ENCODE data around the gene ALDOB. TPM values are rescaled to one million over a fixed set of nuclear protein-coding genes. Genes with fewer than 3 reads are reported as not detected.
A peak's percentile ranks its signal among the peaks of the same experiment; 100 is the strongest.

ALDOB gene
- total and polyA plus RNA-seq, 2 of the 13 experiments (the other 11 are each of a cell fraction or from before 2014, with no cell fraction given), result 0.29 to 0.97 TPM

GRCh38 chr9:101433229-101433628 lies 2.3 kb downstream of the ALDOB start (continued):
- TF ChIP-seq ZHX1 (CRISPR knock-in tag; IDR thresholded peaks at IDR 0.05; ENCODE audit: low read depth) (no peak), ZSCAN30 (CRISPR knock-in tag; IDR thresholded peaks at IDR 0.05) (no peak), ISL2 (CRISPR knock-in tag; IDR thresholded peaks at IDR 0.05) (peak; percentile 75; the same call in 1 of the 2 replicates), TCF7 (IDR thresholded peaks at IDR 0.05; ENCODE audit: low read depth) (peak; percentile 84), PRDM15 (CRISPR knock-in tag; IDR thresholded peaks at IDR 0.05) (no peak), GTF2F1 (IDR thresholded peaks at IDR 0.05; ENCODE audit: low read length) (no peak), RFX3 (CRISPR knock-in tag; IDR thresholded peaks at IDR 0.05) (no peak), SSRP1 (CRISPR knock-in tag; IDR thresholded peaks at IDR 0.05) (no peak), SMARCC2 (IDR thresholded peaks at IDR 0.05) (no peak), NFRKB (IDR thresholded peaks at IDR 0.05) (no peak), MAF1 (CRISPR knock-in tag; IDR thresholded peaks at IDR 0.05; ENCODE audit: borderline replicate concordance) (no peak), FOXA3 (CRISPR knock-in tag; IDR thresholded peaks at IDR 0.05) (peak; percentile 89), ZBTB7B (CRISPR knock-in tag; IDR thresholded peaks at IDR 0.05) (peak; percentile 50; the same call in 1 of the 2 replicates), ZNF746 (CRISPR knock-in tag; IDR thresholded peaks at IDR 0.05) (no peak), CHD2 (IDR thresholded peaks at IDR 0.05; ENCODE audit: low read depth, low read length) (no peak), ZNF205 (CRISPR knock-in tag; IDR thresholded peaks at IDR 0.05) (peak; percentile 79; the same call in 1 of the 2 replicates), ZNF235 (CRISPR knock-in tag; IDR thresholded peaks at IDR 0.05; ENCODE audit: borderline replicate concordance) (no peak), SKI (IDR thresholded peaks at IDR 0.05; ENCODE audit: partially characterized antibody) (no peak)
